Epithelial cell of esophagus (primary cell): ENCODE results near the gene RPL9.

Experiments used
- DNase-seq: peaks from one replicate; pipeline ENCODE4 v3.0.0; 2010; ENCODE audit warnings: low read depth
- H3K4me3 ChIP-seq: 2 replicates; pipeline ENCODE4 v1.5.1; 2011; ENCODE audit warnings: mild to moderate bottlenecking, low read length, control low read depth
- CTCF ChIP-seq: IDR thresholded peaks from 2 replicates; pipeline ENCODE4 v1.5.1; 2011; ENCODE audit warnings: low read depth, mild to moderate bottlenecking, low read length, control low read depth, inconsistent platforms; ENCODE audit not compliant: insufficient read depth; ENCODE audit errors: missing control alignments

RPL9 gene

DNA sequence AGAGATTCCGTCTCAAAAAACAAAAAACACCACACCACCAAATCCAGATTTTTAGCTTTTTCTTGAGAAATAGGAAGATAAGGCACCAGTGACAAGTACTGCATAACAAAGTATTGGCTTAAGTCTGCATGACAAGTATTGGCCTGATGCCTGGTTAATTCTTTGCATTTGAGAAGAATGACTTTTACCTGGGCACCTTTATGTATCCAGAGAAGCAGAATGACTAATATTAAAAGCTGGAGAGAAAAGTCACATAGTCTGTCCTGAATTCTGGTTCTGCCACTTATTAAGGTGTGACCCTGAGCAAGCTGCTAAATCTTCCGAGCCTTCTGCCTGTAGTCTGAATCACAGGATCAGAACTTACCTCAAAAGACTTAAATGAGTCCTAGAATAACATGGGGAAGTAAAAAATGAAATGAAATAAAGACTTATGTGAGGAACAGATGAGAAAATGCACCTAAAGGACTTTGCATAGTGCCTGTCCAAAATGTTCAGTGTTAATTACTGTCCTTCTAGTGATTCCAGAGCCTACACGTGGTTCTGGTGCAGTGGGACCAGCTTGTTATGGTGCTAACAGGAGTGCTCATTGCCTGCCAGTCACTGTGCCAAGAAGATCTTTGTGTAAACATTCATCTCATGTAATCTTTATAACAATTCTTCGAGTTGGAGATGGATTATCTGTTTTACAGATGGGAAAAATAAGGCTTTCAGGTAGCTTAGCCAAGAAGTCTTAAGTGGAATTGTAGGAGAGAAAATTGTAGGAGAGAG, 36.9 kb upstream of the RPL9 start:
- no peak for TF ChIP-seq CTCF
- H3K4me3 ChIP-seq: no peak overlapping the region
- DNase-seq: peak; percentile 95

DNA sequence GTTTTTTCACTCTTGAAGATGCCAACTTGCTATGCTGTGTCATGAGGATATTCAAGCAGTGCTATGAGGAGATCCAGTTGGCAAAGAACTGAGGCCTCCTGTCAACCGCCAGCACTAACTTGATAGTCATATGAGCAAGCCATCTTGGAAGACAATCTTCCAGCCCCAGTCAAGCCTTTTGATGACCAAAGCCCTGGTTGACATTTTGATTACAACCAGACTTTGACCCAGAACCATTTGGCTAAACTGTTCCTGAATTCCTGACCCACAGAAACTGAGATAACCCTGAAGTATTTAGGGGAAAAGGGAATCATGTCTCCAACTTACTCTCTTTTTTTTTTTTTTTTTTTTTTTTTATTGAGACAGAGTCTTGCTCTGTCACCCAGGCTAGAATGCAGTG, 35.6 kb upstream of the RPL9 start:
- H3K4me3 ChIP-seq: no peak overlapping the region
- no peak for TF ChIP-seq CTCF
- DNase-seq: no peak

DNA sequence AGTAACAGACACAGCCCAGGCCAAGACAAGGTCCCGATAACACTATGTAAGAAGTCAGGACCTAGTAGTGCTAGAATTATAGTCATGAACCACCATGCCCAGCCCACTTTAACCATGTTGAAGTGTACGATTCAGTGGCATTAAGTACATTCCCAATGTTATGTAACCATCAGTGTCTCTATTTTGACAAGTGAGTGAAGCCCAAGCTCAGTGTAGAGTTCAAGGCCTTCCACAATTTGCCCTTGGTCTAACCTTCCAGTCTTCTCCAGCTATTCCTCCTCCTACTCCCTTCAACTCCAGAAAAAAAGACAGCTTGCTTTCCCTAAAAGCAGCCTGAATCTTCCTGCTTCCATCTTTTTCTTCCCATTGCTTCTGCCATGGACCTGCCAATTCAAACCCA, 31.6 kb upstream of the RPL9 start:
- TF ChIP-seq CTCF: no peak
- no peak for DNase-seq
- H3K4me3 ChIP-seq: no peak overlapping the region

DNA sequence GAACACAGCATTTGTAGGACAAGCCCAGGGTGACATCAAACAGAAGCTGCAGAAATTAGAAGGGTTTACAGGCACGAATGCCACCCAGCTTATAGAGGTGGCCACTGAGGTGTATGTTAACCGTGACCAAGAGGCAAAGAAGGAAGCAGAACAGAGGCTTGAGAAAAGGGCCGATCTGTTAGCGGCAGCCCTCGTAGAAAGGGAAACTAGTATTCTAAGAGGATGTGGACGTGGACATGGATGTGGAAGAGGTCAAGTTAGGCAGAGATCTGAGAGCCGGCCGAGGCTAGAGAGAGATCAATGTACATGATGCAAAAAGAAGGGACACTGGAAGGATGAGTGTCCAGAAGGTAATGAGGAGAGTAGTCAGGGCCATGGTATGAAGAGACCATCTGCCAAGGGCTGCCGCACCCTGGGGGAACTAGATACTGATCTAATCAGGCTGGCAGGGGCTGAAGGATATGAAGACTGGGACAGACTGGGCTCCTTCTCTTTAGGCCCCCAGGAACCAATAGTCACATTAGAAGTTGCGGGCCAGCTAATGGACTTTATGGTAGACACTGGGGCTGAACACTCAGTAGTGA, 27.6 kb upstream of the RPL9 start:
- DNase-seq: no peak
- TF ChIP-seq CTCF: no peak
- no peak overlapping the region for H3K4me3 ChIP-seq

DNA sequence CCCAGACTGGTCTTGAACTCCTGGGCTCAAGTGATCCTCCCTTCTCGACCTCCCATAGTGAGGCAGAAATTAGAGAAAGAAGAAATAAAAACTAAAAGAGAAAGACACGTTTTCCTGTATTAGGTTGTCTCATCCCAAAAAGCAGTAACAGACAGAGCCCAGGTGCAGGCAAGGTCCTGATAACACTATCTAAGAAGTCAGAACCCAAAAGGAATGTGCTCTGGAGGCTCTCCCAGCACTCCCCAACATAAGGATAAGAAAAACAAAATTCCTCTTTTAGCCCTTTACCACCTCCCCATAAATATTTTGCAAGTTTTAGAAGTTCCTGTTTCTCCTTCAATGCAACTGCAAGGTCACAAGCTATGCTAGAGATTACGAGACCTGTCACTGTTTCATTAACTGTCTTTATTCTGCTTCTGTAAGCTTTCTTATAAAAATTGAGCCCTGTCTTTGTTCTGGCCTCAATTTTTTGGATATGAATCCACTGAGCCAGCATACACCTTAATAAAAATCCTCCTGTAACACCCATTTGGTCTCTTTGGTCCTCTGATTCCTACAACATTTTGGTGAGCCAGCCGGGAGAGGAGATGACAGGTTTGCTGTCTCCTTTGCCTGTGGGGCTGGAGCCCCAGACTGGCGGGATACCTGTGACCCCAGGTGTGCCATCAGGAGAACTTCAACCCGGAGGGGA, 26.0 kb upstream of the RPL9 start:
- TF ChIP-seq CTCF: no peak
- DNase-seq: no peak
- no peak overlapping the region for H3K4me3 ChIP-seq

- DNase-seq: no peak
- TF ChIP-seq CTCF: no peak
- no peak overlapping the region for H3K4me3 ChIP-seq
Measured at GRCh38 chr4:39480902-39481695, 22.4 kb upstream of the RPL9 start.
